T-helper 22 cell (primary cell): Measurements from ENCODE around the gene UBN1.
"Not testable (repeated sequence)": the region's sequence is repeated elsewhere in the genome, so short reads cannot be mapped to it uniquely, and the experiment has no call there.

Experiments
- DNase-seq: peaks from one replicate; pipeline ENCODE4 v3.0.0-alpha.2; 2020; ENCODE audit warnings: low read depth

Gene UBN1

DNA sequence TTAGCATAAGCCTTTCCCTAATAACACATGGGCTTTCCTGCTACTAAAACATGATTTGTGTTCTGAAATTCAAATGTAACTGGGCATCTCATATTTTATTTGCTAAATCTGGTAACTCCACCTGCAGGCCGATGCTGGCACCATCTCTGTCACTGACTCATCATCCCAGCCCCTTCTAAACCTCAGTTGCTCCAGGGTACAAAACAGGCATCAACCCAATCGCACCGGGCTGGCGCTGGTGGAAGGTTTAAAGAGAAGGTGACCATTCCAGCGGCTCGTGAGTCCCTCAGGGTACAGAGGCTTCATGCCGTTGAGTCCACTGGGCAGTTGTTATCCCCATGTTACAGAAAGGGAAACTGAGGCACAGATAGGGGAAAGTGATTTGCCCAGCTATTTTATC lies 62.5 kb downstream of the UBN1 start:
- DNase-seq, result no peak

DNA sequence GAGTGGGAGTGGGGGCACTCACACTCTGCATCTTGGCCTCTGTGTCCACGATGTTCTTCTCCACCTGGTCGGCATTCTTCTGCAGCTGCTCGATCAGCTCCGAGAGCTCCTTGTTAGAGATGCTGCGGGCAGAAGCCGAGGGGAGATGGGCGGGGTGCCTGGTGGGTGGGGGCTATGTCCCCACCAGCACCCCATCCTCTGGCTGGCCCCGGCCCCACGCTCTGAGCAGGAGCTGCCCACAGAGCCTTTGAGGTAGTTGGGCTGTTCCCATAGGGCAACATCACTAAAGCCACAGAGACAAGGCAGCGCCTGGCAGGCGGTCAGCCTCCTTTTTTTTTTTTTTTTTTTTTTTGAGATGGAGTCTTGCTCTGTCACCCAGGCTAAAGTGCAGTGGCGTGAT lies 63.5 kb downstream of the UBN1 start:
- no peak for DNase-seq

DNA sequence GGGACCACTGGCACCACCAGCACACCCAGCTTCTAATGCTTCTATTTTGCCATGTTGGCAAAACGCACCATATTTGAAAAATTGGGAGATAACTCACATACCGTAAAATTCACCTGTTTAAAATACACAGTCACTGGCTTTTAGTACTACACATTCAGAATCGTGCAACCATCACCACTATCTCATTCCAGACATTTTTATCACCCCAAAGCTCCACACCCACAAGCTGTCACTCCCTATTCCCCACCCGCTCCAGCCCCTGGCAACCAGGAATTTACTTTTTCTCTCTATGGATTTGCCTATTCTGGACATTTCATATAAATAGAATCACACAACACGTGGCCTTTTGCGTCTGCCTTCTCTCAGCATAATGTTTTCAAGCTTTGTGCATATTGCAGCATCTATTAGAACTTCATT lies 64.7 kb downstream of the UBN1 start:
- DNase-seq, result no peak

DNA sequence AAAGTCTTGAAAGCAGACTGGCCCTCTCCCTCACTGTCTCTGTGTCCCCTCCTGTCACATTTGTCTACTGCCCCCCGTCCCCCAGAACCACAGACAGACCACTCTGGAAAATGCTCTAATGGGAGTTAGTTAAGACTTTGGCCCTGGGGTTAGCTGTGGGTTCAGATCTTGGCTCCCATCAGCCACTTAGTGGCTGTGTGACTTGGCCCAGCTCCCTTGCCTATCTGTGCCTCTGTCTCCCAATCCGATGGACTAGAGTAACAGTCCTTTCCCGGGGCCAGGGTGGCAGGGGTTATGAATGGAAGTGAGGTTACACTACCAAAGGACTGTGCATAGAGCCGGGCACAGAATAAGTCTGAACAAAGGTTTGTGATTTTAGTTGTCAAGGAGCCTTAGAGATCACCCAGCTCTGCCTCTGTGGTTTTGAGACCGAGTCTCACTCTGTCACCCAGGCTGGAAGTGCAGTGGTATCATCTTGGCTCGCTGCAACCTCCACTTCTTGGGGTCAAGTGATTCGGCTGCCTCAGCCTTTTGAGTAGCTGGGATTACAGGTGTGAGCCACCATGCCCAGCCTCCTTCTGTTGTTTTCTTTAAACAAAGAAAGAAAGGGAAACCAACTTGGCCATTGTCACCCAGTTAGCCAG lies 66.0 kb downstream of the UBN1 start:
- DNase-seq, result no peak

DNA sequence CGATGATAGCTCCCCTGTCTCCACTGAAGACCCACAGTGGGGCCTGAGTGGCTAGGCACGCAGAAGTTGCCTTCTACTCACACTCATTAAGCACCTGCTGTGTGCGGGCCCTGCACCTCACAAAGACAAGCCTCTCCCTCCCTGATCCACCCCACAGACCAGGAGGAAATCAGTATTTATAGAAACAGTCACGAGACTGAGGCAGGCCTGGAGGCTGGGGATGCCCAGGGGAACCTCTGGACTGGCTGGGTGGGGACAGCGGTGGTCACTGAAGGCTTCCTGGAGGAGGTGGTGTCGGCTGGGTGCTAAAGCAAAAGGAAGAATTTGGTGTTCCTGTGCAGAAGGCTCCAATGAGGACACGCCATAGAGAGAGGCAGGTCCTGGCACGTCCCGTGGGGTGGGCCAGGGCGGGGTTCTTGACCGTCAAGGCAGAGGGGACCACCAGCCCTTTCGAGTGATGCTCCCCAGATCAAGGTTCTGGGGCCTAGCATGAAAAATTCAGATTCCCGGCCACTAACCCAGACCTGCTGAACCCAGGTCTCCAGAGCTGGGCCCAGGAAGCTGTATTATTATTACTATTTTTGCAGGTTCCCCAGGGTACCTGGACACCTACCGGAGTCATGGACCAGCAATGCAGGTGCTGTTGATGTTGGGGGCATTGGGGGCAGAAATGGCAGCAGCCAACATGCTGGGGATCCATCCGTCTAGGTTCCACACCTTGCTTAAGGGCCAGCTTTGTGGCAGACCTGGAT lies 66.7 kb downstream of the UBN1 start:
- no peak for DNase-seq

DNA sequence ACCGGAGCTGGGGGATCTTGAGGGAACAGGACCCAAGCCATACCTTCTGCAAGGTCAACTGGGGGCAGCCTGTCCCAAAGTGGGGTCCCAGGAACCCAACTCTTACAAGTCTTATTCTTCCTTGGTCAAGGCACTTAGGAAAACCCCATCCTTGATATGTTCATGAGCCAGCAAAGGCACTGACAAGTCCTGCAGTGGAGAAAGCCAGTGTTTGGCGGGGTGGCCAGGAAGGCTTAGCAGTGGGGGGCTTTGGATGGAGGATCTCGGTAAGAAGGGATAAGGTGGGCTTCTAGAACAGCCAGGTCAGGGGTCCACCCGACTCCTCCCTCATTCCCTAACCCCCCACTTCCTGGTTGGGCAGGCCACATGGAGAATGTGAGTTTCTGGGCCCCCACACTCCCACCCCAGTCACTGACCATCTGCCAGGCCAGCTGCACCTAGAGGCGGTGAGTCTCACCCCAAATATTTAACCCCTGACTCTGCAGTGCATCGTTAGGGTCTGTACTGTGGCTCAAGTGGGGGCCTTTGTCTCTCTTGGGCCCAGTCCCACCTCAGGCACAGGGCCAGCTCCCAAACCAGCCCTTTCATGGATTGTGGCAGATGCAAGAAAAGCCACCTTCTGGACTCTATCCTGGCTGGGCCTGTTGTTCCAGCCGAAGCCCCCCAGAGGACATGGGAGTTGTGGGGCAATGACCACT lies 67.4 kb downstream of the UBN1 start:
- DNase-seq, result no peak

DNA sequence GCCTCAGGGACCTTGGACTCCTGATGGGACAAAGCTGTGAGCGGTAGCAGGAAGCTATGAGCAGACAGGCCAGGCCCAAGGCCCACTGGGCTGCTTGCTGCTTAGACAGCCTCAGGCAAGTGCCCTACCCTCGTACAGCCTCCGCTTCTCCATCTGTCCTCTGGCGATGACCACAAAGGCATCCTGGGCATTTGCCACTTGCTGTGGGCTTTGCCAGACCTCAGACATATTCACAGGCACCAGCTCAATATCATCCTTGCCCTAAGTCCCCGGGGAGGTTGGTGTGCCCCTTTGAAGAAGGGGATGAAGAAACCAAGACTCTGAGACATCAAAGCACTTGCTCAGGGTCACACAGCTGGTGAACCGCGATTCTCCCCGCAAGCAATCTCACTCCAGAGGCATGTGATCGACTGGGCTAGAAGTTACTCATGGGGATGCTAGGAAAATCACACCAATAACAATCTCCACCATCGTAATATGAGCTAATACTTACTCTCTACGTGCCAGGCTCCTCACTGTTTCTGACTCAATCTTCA lies 68.0 kb downstream of the UBN1 start:
- DNase-seq, result no peak

DNA sequence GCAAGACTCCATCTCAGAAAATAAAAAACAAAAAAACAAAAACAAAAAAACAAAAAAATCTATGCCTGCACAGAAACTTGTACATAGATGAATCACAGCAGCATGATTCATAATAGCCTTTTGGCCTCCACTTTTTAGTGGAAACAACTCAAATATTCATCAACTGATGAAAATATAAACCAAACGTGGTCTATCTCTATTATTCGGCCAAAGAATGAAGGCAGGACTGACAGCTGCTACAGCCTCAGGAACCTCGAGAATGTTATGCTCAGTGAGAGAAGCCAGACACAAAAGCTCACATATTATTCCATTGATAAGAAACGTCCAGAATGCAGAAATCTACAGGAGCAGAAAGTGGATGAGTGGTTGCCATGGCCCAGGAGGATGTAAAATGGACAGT lies 69.8 kb downstream of the UBN1 start:
- no peak for DNase-seq

DNA sequence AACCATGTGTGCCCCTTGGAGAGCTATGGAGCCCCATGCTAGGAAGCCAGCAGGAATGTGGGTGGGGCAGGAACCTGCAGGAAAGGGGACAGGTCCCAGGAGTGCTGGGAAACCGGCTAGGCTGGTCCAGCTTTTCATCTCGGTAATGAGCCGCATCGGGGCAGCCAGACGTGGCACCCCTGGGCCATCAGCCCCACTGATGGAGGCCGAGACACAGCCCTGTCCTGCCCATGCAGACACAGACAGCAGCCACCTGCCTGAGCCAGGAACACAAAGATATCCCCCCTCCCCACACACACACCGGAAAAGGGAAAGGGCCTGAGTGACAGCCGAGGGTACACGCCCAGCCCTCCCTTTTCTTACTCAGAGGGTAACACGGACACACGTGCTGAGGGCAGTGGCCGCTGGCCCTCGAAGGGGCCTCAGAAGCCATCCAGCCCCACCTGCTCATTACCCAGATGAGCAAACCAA lies 71.5 kb downstream of the UBN1 start:
- no peak for DNase-seq

DNA sequence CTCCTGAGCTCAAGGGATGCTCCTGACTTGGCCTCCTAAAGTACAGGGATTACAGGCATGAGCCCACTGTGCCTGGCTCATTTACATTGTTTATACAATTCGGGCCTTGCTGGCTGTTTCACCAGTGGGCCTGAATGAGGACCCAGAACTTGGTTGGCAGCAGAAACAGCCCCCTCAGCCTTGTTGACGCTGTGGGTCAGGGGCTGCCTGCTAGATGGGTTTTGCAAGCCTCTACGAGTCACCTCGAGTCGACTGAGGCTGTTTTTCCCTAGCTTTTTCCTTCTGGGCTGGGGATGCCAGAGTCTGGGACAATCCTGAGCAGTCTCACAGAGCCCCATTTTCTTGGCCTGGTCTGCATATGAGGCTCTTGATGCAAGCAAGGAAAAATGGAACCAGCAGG lies 73.5 kb downstream of the UBN1 start:
- no peak for DNase-seq

DNA sequence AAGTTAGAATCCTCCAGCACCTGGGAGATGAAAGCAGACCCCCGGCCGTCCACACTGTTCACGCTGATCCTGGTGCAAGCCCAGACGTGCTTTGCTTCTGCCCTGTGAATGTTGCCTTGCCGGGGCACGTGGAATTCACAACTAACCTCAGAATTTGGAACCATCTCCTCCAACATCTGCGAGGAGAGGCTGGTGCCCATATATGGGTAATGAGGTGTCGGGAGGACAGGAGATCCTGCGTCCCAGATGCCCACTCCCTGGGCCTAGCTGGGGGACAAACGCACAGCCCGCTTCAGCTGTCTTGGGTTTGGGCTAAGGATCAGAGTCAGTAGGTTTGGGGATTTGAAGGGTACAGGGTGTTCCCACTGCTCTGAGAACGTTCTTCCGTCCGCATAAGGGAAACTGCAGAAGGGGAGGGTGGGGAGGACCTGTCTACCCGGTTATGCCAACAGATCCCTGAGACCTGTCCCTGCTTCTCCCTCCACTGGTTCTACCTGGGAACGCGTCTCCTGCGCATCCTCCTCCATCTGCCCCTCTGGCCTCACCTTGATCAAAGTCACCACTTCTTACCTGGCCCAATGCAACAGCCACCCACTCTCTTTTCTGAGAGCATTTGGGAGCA lies 75.6 kb downstream of the UBN1 start:
- no peak for DNase-seq

DNA sequence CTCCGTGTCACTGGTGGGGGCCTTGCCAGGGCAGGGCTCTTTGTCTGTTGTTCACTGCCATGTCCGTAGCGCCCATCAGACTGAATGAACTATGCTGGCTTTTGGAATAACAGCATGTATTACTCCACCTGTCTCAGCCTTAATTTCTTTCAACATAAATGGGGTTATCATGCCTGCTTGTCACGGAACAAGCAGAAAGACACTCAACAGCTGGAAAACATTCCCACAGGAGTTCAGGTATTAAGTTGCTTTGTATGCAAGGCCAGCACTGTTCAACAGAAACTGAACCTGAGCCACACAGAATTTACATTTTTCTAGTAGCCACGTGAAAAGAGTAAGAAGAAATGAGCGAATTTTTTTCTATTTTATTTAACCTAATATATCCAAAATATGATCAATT lies 76.6 kb downstream of the UBN1 start:
- DNase-seq, result no peak

DNA sequence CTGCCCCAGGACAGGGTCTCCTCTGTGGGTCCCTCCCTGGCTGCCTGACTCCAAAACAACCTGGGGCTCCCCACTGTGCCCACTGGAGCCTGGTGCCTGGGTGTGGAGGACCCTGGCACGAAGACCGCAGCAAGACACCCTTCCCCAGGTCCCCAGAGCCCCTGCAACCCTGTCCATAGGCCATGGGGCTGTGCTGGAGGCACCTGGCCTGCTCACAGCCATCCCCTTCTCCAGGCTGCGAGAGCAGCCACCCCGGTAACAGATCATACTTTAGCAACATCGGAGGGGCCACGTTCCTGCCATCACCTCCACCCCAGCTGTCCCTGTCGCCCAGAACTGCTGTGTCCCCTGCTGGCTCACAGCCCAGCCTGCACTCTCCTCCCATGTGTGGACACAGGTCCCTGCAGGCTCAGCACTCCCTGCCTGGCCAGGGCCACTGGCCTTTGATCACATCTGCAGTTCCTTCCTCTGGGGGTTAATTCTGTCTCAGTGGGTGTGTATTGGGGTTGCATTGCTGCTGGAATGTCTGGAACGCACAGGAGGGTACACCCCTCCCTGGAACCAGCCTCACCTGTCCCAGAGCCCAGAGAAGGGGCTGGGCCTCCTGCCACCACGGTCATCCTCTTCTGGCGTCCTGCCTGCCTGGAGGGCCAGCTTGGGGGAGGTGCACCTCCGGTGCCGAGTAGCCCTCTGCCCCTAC lies 77.5 kb downstream of the UBN1 start:
- no peak for DNase-seq

DNA sequence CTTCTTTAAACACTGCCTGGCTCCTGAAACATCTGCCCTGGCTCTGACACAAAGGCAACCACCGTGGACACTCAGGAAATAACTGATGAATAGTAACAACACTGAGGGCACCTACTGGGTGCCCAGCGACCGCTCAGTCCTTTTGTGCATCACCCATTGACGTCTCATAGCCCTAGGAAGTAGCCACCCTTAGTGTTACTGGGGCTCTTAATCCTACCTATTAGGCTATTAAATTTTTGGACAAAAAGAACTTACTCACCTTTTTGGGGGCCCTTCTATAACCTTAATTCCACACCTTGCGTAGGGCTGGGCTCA lies 78.0 kb downstream of the UBN1 start:
- no peak for DNase-seq

DNA sequence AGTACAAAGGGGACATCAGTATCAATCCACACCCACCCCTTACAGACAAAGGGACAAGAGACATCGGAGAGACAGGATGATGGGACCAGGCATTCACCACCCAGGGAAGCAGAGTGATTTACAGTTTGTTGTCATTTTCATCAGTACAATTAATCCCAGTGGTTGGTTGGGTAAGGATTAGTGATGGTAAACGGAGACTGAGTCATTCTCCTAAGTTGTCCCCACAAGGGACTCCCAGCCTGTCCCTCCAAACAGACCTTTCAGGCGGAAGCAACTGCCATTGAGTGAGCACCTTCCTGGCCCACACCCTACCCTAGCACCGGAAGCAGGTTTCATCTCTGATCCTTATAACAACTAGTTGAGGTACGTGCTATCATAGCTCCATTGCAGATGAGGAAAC lies 78.5 kb downstream of the UBN1 start:
- no peak for DNase-seq

DNA sequence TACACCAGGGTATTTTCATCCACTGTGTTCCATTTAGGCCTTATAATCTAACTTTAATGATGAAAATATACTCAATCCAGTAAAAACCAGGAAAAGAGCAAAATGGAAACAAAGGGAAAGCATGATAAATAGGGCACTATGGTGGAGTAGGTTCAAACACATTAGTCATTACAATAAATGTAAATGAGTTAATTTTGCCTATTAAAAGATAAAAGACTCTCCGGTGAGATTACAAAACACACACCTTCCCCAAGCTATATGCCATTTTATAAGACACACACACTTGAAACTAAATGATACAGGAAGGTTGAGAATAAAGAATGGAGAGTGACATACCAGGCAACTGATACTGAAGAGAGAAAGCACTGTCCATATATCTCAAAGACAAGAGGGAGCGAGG lies 79.6 kb downstream of the UBN1 start:
- no peak for DNase-seq

DNA sequence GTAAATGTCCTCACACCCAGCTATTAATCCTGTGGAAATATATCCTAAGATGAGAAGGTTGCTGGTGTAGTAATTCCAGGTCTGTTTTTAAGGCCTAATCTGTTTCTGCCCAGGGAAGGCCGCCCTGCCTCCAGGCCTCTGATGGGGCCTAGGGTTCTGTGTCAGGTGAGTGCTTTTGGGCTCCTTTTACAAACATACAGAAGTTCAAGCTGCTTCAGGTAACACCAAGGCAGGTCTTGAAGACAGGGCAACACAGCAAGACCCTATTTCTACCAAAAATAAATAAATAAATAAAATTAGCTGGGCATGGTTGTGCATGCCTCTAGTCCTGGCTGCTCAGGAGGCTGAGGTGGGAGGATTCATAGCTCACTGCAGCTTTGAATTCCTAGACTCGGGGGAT lies 80.4 kb downstream of the UBN1 start:
- no peak for DNase-seq

DNA sequence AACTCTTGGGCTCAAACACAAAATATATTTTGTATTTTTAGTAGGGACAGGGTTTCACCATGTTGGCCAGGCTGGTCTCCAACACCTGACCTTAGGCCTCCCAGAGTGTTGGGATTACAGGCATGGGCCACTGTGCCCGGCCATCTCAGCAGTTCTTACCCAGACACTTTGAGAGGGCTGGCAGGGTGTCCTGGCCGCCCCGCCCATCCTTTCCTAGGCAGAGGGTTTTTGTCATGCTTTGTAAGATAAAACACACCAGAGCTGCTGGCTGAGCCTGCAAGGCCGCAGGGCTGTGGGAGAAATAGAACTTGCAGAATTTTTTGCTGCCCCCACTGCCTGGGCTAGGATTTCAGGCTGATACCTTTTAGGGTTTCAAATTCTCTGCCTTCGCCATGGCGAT lies 80.9 kb downstream of the UBN1 start:
- DNase-seq, result no peak

DNA sequence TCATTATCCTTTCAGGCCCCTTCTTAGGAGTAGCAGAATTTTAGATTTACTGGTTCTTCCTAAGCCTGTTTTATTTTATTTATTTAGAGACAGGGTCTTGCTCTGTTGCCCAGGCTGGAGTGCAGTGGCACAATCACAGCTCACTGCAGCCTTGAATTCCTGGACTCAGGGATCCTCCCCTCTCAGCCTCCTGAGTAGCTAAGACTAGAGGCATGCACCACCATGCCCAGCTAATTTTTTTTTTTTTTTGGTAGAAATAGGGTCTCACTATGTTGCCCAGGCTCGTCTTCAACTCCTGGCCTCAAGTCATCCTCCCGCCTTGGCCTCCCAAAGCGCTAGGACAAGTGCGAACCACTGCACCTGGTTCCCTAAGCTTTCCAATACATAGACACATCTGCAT lies 82.3 kb downstream of the UBN1 start:
- not testable (repeated sequence) for DNase-seq

DNA sequence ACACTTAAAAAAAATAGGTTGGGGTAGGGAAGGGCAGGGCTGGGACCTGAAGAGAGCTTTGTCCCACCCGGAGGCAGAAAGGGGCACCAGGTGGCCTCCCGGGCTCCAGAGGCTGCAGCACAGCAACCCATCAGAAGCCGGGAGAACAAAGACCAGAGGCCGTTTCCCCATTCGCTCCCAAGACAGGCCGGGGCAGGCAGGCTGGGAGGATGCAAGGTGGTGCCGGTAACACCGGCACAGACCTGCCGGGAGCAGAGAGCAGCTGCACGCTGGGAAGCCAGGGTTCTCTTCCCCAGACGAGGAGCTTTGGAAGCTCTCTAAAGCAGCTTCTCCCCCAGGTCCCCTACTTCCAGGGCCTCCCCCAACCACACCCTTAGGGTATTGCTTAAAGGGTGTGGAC lies 84.1 kb downstream of the UBN1 start:
- DNase-seq, result no peak
